ENCODE measurements around the gene CBLL2. TPM values are rescaled to one million over a fixed set of nuclear protein-coding genes. Genes with fewer than 3 reads are reported as not detected.
A peak's percentile ranks its signal among the peaks of the same experiment; 100 is the strongest.
"Not testable (repeated sequence)": the region's sequence is repeated elsewhere in the genome, so short reads cannot be mapped to it uniquely, and the experiment has no call there.

CBLL2 gene
- total RNA-seq, 1 experiment from 2014 or later, result not detected

DNA sequence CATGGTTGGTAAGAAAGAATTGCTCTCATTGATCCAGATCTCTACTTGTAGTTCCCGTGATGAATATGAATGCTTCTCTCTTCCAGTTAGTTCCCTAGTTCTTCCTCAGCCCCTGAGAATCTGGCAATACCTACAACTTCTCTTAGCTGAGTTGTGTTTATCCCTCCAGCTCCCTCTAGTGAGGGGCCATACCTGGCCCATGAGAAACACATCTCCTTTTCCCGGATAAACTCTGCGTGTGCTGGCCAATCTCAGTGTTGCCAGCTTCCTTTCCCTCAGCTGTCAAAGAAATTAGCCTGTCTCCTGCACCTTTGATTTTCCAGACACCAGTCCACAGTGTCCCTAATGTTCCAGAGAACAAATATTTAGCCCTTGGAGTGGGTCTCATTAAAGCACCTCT, 5.7 kb downstream of the CBLL2 start:
- Histone ChIP-seq H4K91ac (ENCODE audit: insufficient read length, low read depth, low read length) (no peak overlapping the region), H4K20me1 (ENCODE audit: control insufficient read depth, insufficient read depth, insufficient read length) (no peaks in the 10 kb centered on the region), H3K9me3 (ENCODE audit: control insufficient read depth, low read depth, low read length) (peaks cover 8% of the 10 kb centered on the region), H3K79me2 (ENCODE audit: insufficient read depth, low read length) (no peaks in the 10 kb centered on the region), H3T11ph (ENCODE audit: low read length) (no peak overlapping the region), H3K56ac (ENCODE audit: insufficient read length, low read depth, low read length) (no peak overlapping the region), H4K5ac (ENCODE audit: insufficient read length, low read depth, low read length) (no peak overlapping the region), H3K4ac (ENCODE audit: low read depth, low read length) (no peak overlapping the region), H2BK5ac (ENCODE audit: insufficient read length, low read length) (no peak overlapping the region), H3K23me2 (ENCODE audit: insufficient read length, low read depth, low read length, poor library complexity, severe bottlenecking) (no peaks in the 10 kb centered on the region), H4K8ac (replicated peaks; ENCODE audit: insufficient read length, low read depth, low read length) (no peak overlapping the region), H3K79me1 (ENCODE audit: insufficient read depth, low read depth, low read length, poor library complexity, severe bottlenecking) (no peaks in the 10 kb centered on the region), H3K27ac (ENCODE audit: insufficient read length, low read depth, low read length) (no peak overlapping the region), H2AFZ (ENCODE audit: low read length) (no peak overlapping the region), H3K4me1 (ENCODE audit: insufficient read depth, low read length) (no peaks in the 10 kb centered on the region), H3K14ac (ENCODE audit: insufficient read depth, low read length) (no peak overlapping the region), H3K4me2 (ENCODE audit: insufficient read depth, insufficient read length, low read length) (no peak overlapping the region), H2BK20ac (ENCODE audit: low read depth, low read length, poor library complexity, severe bottlenecking) (no peak overlapping the region), H2BK12ac (ENCODE audit: insufficient read length, low read depth, low read length) (no peak overlapping the region), H2AK5ac (ENCODE audit: insufficient read length, low read length) (no peak overlapping the region), H2BK120ac (ENCODE audit: low read depth, low read length, poor library complexity, severe bottlenecking) (no peak overlapping the region), H2BK15ac (ENCODE audit: low read depth, low read length) (no peak overlapping the region), H3K18ac (ENCODE audit: insufficient read length, low read depth, low read length) (no peak overlapping the region), H3K23ac (ENCODE audit: insufficient read length, low read depth, low read length) (no peak overlapping the region), H3K27me3 (ENCODE audit: insufficient read depth, low read length) (no peaks in the 10 kb centered on the region), H3K9ac (ENCODE audit: extremely low read depth, insufficient read length, low read length) (no peak overlapping the region)
- TF ChIP-seq, protein P1, sequence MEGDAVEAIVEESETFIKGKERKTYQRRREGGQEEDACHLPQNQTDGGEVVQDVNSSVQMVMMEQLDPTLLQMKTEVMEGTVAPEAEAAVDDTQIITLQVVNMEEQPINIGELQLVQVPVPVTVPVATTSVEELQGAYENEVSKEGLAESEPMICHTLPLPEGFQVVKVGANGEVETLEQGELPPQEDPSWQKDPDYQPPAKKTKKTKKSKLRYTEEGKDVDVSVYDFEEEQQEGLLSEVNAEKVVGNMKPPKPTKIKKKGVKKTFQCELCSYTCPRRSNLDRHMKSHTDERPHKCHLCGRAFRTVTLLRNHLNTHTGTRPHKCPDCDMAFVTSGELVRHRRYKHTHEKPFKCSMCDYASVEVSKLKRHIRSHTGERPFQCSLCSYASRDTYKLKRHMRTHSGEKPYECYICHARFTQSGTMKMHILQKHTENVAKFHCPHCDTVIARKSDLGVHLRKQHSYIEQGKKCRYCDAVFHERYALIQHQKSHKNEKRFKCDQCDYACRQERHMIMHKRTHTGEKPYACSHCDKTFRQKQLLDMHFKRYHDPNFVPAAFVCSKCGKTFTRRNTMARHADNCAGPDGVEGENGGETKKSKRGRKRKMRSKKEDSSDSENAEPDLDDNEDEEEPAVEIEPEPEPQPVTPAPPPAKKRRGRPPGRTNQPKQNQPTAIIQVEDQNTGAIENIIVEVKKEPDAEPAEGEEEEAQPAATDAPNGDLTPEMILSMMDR (conservative IDR thresholded peaks at IDR 0.05), result peak; percentile 64
- DNase-seq, result no peak
- no CpG with 5 or more reads among the region's 3 CpGs for WGBS (ENCODE audit: extremely low coverage, insufficient read length, low lambda C conversion rate)
- peaks cover 0 to 6% (median 4%) of the 10 kb centered on the region in 3 experiments; a peak in 5 of 7 replicates for H3K36me3 Mint-ChIP-seq (ENCODE audit: insufficient read depth in 1 of 3, low read depth in 3 of 3)
- H3K9me3 Mint-ChIP-seq, result peaks cover 12 to 36% of the 10 kb centered on the region in 2 experiments
- no peaks in the 10 kb centered on the region for H3K4me1 Mint-ChIP-seq
- 0 out of 7 replicates have a peak overlapping the region, but pooled peaks of 1 of the 3 experiments have one; percentile 1 for H3K27ac Mint-ChIP-seq
- H3K4me3 Mint-ChIP-seq, result no peak overlapping the region
- no peaks in the 10 kb centered on the region for H3K27me3 Mint-ChIP-seq (ENCODE audit: low read depth)

DNA sequence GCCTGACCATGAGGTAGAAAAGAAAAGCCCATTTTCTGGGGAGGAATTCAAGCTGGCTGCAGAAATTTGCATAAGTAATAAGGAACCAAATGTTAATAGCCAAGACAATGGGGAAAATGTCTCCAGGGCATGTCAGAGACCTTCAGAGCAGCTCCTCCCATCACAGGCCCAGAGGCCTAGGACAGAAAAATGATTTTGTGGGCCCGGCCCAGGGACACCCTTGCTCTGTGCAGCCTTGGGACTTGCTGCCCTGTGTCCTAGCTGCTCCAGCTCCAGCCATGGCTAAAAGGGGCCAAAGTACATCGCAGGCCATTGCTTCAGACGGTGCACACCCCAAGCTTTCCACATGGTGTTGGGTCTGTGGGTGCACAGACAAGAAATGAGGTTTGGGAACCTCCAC, 16.5 kb downstream of the CBLL2 start:
- peaks cover 18% of the 10 kb centered on the region for H3K9me3 ChIP-seq (ENCODE audit: control insufficient read depth, low read depth, low read length)
- not testable (repeated sequence) for H3K23me2 ChIP-seq (ENCODE audit: insufficient read length, low read depth, low read length, poor library complexity, severe bottlenecking); H3T11ph ChIP-seq (ENCODE audit: low read length); H4K5ac ChIP-seq (ENCODE audit: insufficient read length, low read depth, low read length); H4K8ac ChIP-seq (replicated peaks; ENCODE audit: insufficient read length, low read depth, low read length); H3K79me2 ChIP-seq (ENCODE audit: insufficient read depth, low read length); H3K9ac ChIP-seq (ENCODE audit: extremely low read depth, insufficient read length, low read length); H2BK12ac ChIP-seq (ENCODE audit: insufficient read length, low read depth, low read length); H3K4me1 Mint-ChIP-seq; H2BK20ac ChIP-seq (ENCODE audit: low read depth, low read length, poor library complexity, severe bottlenecking); H3K56ac ChIP-seq (ENCODE audit: insufficient read length, low read depth, low read length); H2BK120ac ChIP-seq (ENCODE audit: low read depth, low read length, poor library complexity, severe bottlenecking); H3K27ac ChIP-seq (ENCODE audit: insufficient read length, low read depth, low read length); H4K91ac ChIP-seq (ENCODE audit: insufficient read length, low read depth, low read length); H2AK5ac ChIP-seq (ENCODE audit: insufficient read length, low read length); H3K4me1 ChIP-seq (ENCODE audit: insufficient read depth, low read length); H2BK5ac ChIP-seq (ENCODE audit: insufficient read length, low read length); H3K27me3 Mint-ChIP-seq (ENCODE audit: low read depth); H4K20me1 ChIP-seq (ENCODE audit: control insufficient read depth, insufficient read depth, insufficient read length); H3K79me1 ChIP-seq (ENCODE audit: insufficient read depth, low read depth, low read length, poor library complexity, severe bottlenecking); H3K4me2 ChIP-seq (ENCODE audit: insufficient read depth, insufficient read length, low read length); H3K4ac ChIP-seq (ENCODE audit: low read depth, low read length); H3K27ac Mint-ChIP-seq; H3K4me3 Mint-ChIP-seq; H3K18ac ChIP-seq (ENCODE audit: insufficient read length, low read depth, low read length); H2AFZ ChIP-seq (ENCODE audit: low read length); H3K14ac ChIP-seq (ENCODE audit: insufficient read depth, low read length); H3K23ac ChIP-seq (ENCODE audit: insufficient read length, low read depth, low read length); H3K27me3 ChIP-seq (ENCODE audit: insufficient read depth, low read length); H2BK15ac ChIP-seq (ENCODE audit: low read depth, low read length); DNase-seq
- Mint-ChIP-seq H3K36me3 (ENCODE audit: insufficient read depth in 1 of 3, low read depth in 3 of 3) (peaks cover 8 to 11% (median 9%) of the 10 kb centered on the region in 3 experiments; a peak in 6 of 7 replicates), H3K9me3 (peaks cover 9 to 47% of the 10 kb centered on the region in 2 experiments; a peak in 4 of 5 replicates)
- WGBS (ENCODE audit: extremely low coverage, insufficient read length, low lambda C conversion rate), result no CpG with 5 or more reads among the region's 3 CpGs

Measured in H9 (cell line).